Activated CD4-positive, alpha-beta T cell treated with anti-CD3 and anti-CD28 coated beads for 36 hours (primary cell): ENCODE data around the gene LRCH1. TPM values are rescaled to one million over a fixed set of nuclear protein-coding genes. Genes with fewer than 3 reads are reported as not detected.

Source experiments
- ATAC-seq: fragments of 200-7000 bp; cut with Tn5 transposase; one replicate; pipeline ENCODE4 v1.10.0; 2021; ENCODE audit warnings: mild to moderate bottlenecking, moderate library complexity
- CTCF ChIA-PET: fragments of 350-600 bp; sonication (Branson Sonifier 250); formaldehyde crosslinking; loops from one replicate; lab custom pipeline; 2021; ENCODE audit warnings: antibody characterized with exemption; lab: Charles Lee
- POLR2A ChIA-PET: fragments of 350-600 bp; sonication (Branson Sonifier 250); formaldehyde crosslinking; loops from one replicate; lab custom pipeline; 2021; ENCODE audit warnings: antibody characterized with exemption, inconsistent platforms; lab: Charles Lee
- DNase-seq: peaks from one replicate; pipeline ENCODE4 v3.0.0-alpha.2; 2020
- H3K27ac Mint-ChIP-seq: one replicate; pipeline ENCODE4 v1.8.0; 2021; ENCODE audit warnings: mixed read lengths
- H3K27me3 Mint-ChIP-seq: one replicate; pipeline ENCODE4 v1.8.0; 2021; ENCODE audit warnings: mixed read lengths
- H3K36me3 Mint-ChIP-seq: one replicate; pipeline ENCODE4 v1.8.0; 2021; ENCODE audit warnings: low read depth, mixed read lengths
- H3K4me1 Mint-ChIP-seq: one replicate; pipeline ENCODE4 v1.8.0; 2021; ENCODE audit warnings: mixed read lengths
- H3K4me3 Mint-ChIP-seq: one replicate; pipeline ENCODE4 v1.8.0; 2021; ENCODE audit warnings: mild to moderate bottlenecking, moderate library complexity, mixed read lengths
- H3K9me3 Mint-ChIP-seq: one replicate; pipeline ENCODE4 v1.8.0; 2021; ENCODE audit warnings: low read depth, mixed read lengths
- intact Hi-C, 2 experiments: fragments of 100-400 bp; cut with DNase I in 1 of 2; cut with micrococcal nuclease in 1 of 2; formaldehyde crosslinking; loops; one replicate each; pipeline versions ENCODE4 v1.14.2 to v1.15.1; 2022 to 2024; cut with DNase I, micrococcal nuclease
- total RNA-seq, 2 experiments: library from RNA; stranded (reverse); gene quantifications; one replicate each; pipeline ENCODE4 v1.2.3, GENCODE V29; 2021

The LRCH1 gene
- total RNA-seq, 2 experiments from 2014 or later: 14.8 to 16.4 TPM

DNA sequence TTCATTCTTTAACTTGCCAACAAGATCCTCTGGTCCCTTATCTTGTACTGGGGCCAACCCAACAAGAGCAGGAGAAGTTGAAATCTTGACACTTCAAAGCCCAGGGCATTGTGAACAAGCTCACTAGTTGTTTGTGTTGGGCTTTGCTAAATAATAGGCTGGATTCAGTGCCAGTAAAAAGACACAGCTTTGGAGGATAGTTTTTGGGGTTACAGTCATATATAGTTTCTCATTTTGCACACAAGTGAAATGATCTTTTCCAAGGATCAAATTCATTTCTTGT, 30.3 kb upstream of the LRCH1 start:
- ChIA-PET POLR2A (no interaction called here), CTCF (interaction anchor here (1.2 to 1.8 kb wide), 4 partner anchors 11 to 186 kb away, joined by 3 to 4 read pairs (median 3); no protein-coding TSS in a partner anchor)
- DNase-seq: no peak
- Mint-ChIP-seq H3K9me3 (peaks cover 3% of the 10 kb centered on the region), H3K27ac (no peak overlapping the region), H3K4me3 (no peak overlapping the region), H3K36me3 (no peaks in the 10 kb centered on the region), H3K4me1 (peaks cover 3% of the 10 kb centered on the region), H3K27me3 (peaks cover 10% of the 10 kb centered on the region)
- no peak for ATAC-seq
- intact Hi-C loops: no loop called here

DNA sequence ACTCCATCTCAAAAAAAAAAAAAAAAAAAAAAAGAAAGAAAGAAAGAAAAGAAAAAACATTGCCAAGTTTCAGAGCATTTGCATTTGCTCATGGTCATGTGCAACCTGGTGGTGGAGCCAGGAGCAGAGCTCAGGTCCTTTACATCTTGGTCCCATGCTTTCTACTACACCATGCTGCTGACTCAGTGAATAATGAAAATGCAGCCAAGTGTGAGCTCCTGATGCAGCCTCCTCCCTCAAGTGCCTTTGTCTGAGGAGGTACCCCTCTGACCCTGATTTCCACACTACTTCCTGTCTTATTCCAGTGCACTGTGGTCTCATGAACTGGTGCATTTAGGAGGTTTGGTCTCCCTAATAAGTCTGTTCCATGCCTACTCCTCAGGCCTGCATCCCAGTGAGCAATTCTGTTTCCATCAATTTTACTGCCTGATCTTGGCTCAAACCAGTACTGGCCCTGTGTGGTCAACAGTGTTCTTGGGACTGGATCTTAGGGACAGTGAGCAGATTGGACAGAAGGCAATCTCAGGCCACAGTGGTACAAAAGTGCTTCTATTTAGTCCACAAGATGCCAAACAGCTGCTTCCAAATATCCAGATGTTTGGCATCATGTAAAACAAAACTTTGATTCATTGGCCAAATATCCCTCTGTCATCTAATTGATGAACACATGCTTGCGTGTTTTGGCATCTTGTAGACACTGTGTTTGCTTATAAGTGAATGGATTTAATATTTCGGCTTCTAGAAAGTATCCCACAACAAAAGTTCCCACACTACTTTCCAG, 28.8 kb upstream of the LRCH1 start:
- no peak for DNase-seq
- intact Hi-C loops: no loop called here
- H3K4me1 Mint-ChIP-seq: peaks cover 5% of the 10 kb centered on the region
- ATAC-seq: no peak
- ChIA-PET CTCF (interaction anchor here (0.7 to 1.2 kb wide), 2 partner anchors 10 to 11 kb away, joined by 3 read pairs; no protein-coding TSS in a partner anchor), POLR2A (no interaction called here)
- H3K4me3 Mint-ChIP-seq: no peak overlapping the region
- H3K36me3 Mint-ChIP-seq: no peaks in the 10 kb centered on the region
- H3K9me3 Mint-ChIP-seq: peaks cover 3% of the 10 kb centered on the region
- H3K27me3 Mint-ChIP-seq: peaks cover 13% of the 10 kb centered on the region
- no peak overlapping the region for H3K27ac Mint-ChIP-seq

DNA sequence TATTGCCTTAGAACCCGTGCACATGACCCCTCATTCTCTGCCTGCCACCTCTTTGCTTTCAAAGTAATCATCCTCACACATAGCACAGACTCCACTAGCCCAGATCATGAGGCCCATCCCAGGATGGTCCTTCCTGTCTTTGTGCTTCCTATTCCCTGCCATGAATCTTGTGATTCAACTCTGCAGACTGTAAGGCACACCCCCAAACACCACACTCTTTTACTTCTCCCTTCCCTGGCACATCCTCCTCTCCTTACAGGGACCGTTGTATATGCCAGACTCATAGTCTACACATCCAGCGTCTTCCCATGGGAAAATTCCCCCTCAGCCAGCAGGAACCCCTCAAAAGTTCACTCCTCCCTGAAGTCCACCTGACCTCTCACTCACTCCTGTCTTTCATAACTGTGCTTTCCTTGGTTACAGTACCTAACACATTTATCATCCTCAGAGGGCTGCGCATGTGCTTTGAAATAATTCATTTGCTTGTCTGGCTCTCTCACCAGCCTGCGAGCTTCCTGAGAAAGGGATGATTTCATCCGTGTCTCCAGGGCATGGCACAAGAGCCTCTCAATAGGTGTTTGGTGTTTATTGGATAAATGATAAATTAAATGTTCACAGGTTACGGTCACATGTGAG, 26.8 kb upstream of the LRCH1 start:
- DNase-seq (no peak), ATAC-seq (no peak)
- Mint-ChIP-seq H3K9me3 (peaks cover 3% of the 10 kb centered on the region), H3K36me3 (no peaks in the 10 kb centered on the region), H3K27me3 (peaks cover 13% of the 10 kb centered on the region), H3K27ac (no peak overlapping the region), H3K4me1 (peaks cover 25% of the 10 kb centered on the region), H3K4me3 (no peak overlapping the region)
- ChIA-PET CTCF (interaction anchor here (0.7 kb wide), 1 partner anchor 920 kb away, joined by 3 read pairs; no protein-coding TSS in a partner anchor), POLR2A (no interaction called here)
- intact Hi-C loops: no loop called here

DNA sequence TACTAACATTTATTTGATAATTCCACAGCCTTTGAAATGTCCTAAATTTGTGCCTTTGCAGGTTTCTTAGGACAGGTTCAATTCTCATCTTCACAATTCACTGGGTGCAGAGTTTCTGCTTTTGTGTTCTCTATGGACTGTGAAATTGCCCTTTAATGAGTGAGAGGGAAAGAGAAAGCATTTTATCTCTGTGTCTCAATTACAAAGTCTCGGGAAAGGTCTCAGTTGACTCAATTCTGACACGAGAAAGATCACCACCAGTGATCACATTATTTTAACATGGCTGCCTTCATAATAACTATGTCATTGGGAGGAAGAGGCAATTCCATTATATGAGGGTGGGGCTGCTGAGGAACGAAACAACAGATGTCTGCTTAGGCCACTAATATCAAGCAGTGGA, 26.2 kb upstream of the LRCH1 start:
- H3K4me3 Mint-ChIP-seq: no peak overlapping the region
- DNase-seq (no peak), ATAC-seq (no peak)
- no peaks in the 10 kb centered on the region for H3K36me3 Mint-ChIP-seq
- intact Hi-C loops: no loop called here
- POLR2A ChIA-PET: interaction anchor here (0.6 kb wide), 1 partner anchor 29 kb away, joined by 3 read pairs; no protein-coding TSS in a partner anchor
- CTCF ChIA-PET: interaction anchor here (0.7 kb wide), 1 partner anchor 919 kb away, joined by 3 read pairs; no protein-coding TSS in a partner anchor
- H3K4me1 Mint-ChIP-seq: peaks cover 30% of the 10 kb centered on the region
- H3K27ac Mint-ChIP-seq: no peak overlapping the region
- H3K9me3 Mint-ChIP-seq: no peaks in the 10 kb centered on the region
- peaks cover 13% of the 10 kb centered on the region for H3K27me3 Mint-ChIP-seq

DNA sequence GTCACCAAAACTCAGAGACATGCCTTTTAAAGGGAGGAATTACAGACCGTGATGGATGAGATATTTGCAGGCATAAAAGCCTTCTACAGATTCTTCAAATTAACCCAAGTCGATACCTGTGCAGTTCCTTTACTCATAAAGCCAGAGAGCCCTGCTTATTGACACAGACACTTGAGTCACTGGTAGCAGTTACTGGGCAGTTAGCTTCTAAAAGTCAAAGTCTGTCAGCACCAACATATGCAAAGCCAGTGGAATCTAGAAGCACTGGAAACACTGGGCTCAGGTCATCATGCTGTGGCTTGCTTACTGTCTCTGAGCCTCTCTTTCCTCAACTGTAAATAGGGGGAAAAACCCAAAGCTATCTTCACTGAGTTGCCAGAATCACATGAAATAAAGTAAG, 25.7 kb upstream of the LRCH1 start:
- DNase-seq (no peak), ATAC-seq (no peak)
- Mint-ChIP-seq H3K36me3 (no peaks in the 10 kb centered on the region), H3K27me3 (peaks cover 10% of the 10 kb centered on the region), H3K4me3 (no peak overlapping the region), H3K4me1 (peaks cover 32% of the 10 kb centered on the region), H3K27ac (no peak overlapping the region), H3K9me3 (no peaks in the 10 kb centered on the region)
- CTCF ChIA-PET: no interaction called here
- intact Hi-C loops: no loop called here
- POLR2A ChIA-PET: interaction anchor here (0.6 kb wide), 1 partner anchor 29 kb away, joined by 3 read pairs; no protein-coding TSS in a partner anchor

DNA sequence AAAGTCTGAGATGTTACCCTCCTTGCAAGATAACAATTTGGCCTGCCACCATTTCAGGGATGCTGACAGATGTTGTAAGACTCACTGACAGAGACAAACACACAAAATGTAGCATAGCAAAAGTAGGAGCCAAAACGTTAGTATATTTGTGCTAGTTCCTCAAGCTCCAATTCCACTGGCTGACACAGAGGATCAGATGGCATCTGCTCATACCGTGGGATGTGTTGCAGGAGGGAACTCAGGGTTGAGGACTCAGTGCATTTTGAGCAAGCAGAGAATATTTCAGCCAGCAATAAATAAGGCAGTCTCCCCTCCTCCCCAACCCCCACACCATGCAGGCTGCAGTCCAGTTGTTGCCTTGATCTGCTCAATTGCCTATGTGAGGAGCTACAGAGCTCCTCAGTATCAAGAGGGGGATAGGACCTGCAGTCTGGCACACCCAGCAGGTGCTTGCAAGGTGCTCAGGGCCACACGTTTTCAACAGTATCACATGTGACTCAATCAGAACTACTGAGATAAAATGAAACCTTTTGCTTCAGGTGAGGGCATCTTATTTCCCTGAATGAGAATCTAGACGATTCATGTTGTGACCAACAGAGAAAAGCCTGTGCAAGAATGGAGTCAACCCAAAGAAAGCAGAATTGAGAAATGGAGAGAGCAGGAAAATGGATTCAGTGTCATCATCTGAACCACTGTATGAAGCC, 23.6 kb upstream of the LRCH1 start:
- DNase-seq (peak; percentile 39), ATAC-seq (peak; percentile 71)
- Mint-ChIP-seq H3K4me1 (peaks cover 32% of the 10 kb centered on the region), H3K27me3 (peaks cover 8% of the 10 kb centered on the region), H3K9me3 (no peaks in the 10 kb centered on the region), H3K36me3 (no peaks in the 10 kb centered on the region), H3K27ac (peak overlapping the region; percentile 28), H3K4me3 (no peak overlapping the region)
- POLR2A ChIA-PET: no interaction called here
- intact Hi-C loops: no loop called here
- CTCF ChIA-PET: no interaction called here

DNA sequence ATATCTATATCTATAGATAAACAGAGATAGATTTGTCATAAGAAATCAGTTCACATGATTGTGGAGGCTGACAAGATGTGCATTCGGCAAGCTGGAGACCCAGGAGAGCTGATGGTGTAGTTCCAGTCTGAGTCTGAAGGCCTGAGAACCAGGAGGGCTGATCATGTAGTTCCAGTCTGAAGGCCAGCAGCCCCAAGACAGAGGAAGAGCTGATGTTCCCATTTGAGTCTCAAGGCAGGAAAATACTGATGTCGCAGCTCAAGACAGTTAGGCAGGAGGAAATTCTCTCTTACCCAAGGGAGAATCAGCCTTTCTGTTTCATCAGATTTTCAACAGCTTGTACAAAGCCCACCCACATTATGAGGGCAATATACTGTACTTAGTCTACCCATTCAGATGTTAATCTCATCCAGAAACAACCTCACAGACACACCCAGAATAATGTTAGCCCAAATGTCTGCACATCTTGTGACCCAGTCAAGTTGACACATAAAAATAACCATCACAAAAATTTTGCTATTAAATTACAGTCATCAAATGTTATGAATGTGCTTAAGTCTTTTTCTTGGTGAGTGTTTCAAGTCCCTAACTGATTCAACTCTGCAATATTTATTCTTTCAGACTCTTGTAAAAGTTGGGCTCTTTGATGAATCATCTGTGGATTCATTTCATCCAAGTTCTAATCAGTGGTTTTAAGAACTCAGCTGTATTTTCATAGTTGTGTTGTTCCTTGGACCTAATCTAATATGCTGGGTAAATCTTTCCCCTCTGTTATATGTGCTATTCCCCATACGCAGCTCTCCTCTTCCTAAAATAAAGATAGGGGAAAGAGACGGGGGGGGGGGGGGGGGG, 22.7 kb upstream of the LRCH1 start:
- POLR2A ChIA-PET: interaction anchor here (0.6 to 0.8 kb wide), 2 partner anchors 372 to 1446 kb away, joined by 4 read pairs; no protein-coding TSS in a partner anchor
- CTCF ChIA-PET: interaction anchor here (0.6 to 2.1 kb wide), 2 partner anchors 12 to 22 kb away, joined by 3 to 12 read pairs; no protein-coding TSS in a partner anchor
- Mint-ChIP-seq H3K27ac (peak overlapping the region; percentile 33), H3K36me3 (no peaks in the 10 kb centered on the region), H3K4me1 (peaks cover 32% of the 10 kb centered on the region), H3K9me3 (no peaks in the 10 kb centered on the region), H3K27me3 (peaks cover 8% of the 10 kb centered on the region), H3K4me3 (no peak overlapping the region)
- intact Hi-C loops: loop anchor here in 1 of 2 experiments (2.0 kb wide), 1 partner anchor 68 kb away; no protein-coding TSS in a partner anchor
- DNase-seq: no peak
- ATAC-seq: peak; percentile 76

DNA sequence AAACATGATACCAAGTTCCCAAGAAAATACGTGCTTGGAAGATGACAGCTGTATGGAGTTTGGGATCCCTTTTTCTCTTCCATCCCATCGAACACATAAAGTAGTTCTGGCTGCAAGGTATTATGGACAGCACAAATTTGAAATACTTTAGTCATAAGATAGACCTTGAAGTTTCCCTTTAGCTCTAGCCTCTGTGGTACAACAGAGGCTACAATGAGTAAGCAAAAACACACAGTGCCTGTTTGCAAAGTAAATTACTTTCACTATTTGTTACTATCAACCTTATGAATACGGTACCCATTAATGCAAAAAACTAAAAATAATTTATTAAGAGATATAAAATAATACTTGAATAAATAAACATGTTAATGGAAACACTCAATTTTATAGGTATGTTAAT, 21.0 kb upstream of the LRCH1 start:
- H3K4me1 Mint-ChIP-seq: peaks cover 30% of the 10 kb centered on the region
- peak; percentile 23 for ATAC-seq
- intact Hi-C loops: loop anchor here in 1 of 2 experiments (2.0 kb wide), 1 partner anchor 67 kb away; no protein-coding TSS in a partner anchor
- POLR2A ChIA-PET: no interaction called here
- H3K27ac Mint-ChIP-seq: no peak overlapping the region
- H3K27me3 Mint-ChIP-seq: peaks cover 2% of the 10 kb centered on the region
- CTCF ChIA-PET: interaction anchor here (0.6 to 2.1 kb wide), 3 partner anchors 10 to 384 kb away, joined by 3 to 12 read pairs (median 4); no protein-coding TSS in a partner anchor
- no peaks in the 10 kb centered on the region for H3K9me3 Mint-ChIP-seq
- H3K36me3 Mint-ChIP-seq: no peaks in the 10 kb centered on the region
- no peak for DNase-seq
- H3K4me3 Mint-ChIP-seq: no peak overlapping the region

DNA sequence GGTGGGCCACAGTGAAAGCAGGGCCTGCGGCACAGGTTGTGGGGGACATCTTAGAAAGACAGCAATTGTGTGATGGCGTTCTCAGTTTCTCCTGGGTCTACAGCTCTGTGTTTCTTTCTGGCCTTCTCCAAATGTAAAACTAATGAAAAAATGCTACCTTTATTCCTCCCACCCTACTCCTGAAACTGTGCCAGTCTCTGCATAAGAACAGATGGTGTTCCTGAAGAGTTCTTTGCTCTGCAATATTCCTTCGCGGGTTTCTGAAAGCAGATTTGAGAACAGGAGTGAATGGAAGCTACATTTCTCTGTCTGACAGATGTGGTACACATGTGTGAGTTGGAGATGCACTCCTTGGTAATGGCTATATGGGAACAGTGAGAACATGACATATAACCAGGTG, 18.0 kb upstream of the LRCH1 start:
- no peaks in the 10 kb centered on the region for H3K9me3 Mint-ChIP-seq
- ATAC-seq: no peak
- no peaks in the 10 kb centered on the region for H3K27me3 Mint-ChIP-seq
- H3K4me3 Mint-ChIP-seq: no peak overlapping the region
- H3K36me3 Mint-ChIP-seq: no peaks in the 10 kb centered on the region
- ChIA-PET POLR2A (no interaction called here), CTCF (interaction anchor here (1.2 to 3.8 kb wide), 2 partner anchors 17 to 185 kb away, joined by 3 to 13 read pairs; no protein-coding TSS in a partner anchor)
- DNase-seq: no peak
- H3K27ac Mint-ChIP-seq: no peak overlapping the region
- intact Hi-C loops: no loop called here
- H3K4me1 Mint-ChIP-seq: peaks cover 19% of the 10 kb centered on the region

DNA sequence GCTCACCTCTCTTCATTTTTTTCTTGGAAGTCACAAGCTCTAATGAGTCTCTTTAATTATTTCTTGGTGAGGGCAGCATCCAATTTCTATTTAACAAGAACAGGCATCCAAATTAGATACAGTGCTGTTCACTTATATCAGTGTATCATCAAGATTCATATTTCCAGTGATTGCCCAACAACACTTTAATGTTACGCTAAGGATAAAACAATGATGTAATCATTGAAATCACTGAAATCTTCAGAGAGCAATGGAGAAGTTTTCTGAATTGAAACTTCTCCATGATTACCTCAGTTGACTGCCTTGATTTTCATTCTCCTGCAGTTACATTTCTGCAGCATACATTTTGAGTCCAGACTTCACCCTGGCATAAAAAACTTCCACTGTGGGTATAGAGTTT, 17.1 kb upstream of the LRCH1 start:
- H3K36me3 Mint-ChIP-seq: no peaks in the 10 kb centered on the region
- no peaks in the 10 kb centered on the region for H3K9me3 Mint-ChIP-seq
- intact Hi-C loops: no loop called here
- peaks cover 11% of the 10 kb centered on the region for H3K4me1 Mint-ChIP-seq
- no peak overlapping the region for H3K27ac Mint-ChIP-seq
- H3K27me3 Mint-ChIP-seq: no peaks in the 10 kb centered on the region
- CTCF ChIA-PET: interaction anchor here (1.2 to 3.8 kb wide), 3 partner anchors 16 to 184 kb away, joined by 3 to 13 read pairs (median 3); no protein-coding TSS in a partner anchor
- no peak overlapping the region for H3K4me3 Mint-ChIP-seq
- POLR2A ChIA-PET: no interaction called here
- DNase-seq (no peak), ATAC-seq (no peak)
